GM10266 (cell line): ENCODE measurements around the gene SSU72.

ENCODE experiments used
- DNase-seq: peaks from one replicate; pipeline ENCODE4 v3.0.0; 2012; ENCODE audit errors: extremely low spot score
- CTCF ChIP-seq: IDR thresholded peaks from 2 replicates; pipeline ENCODE4 v1.5.1; 2012; ENCODE audit warnings: mild to moderate bottlenecking, low read depth; ENCODE audit not compliant: control insufficient read depth, insufficient read depth; ENCODE audit errors: missing control alignments

Gene SSU72

GRCh38 chr1:1554926-1555915 lies 19.4 kb downstream of the SSU72 start:
- no peak for TF ChIP-seq CTCF
- no peak for DNase-seq

GRCh38 chr1:1554550-1554925 lies 20.1 kb downstream of the SSU72 start:
- DNase-seq: no peak
- no peak for TF ChIP-seq CTCF

- no peak for TF ChIP-seq CTCF
- DNase-seq: no peak
Observed at GRCh38 chr1:1553821-1554494, 20.7 kb downstream of the SSU72 start.

GRCh38 chr1:1552263-1552639 lies 22.4 kb downstream of the SSU72 start:
- TF ChIP-seq CTCF: no peak

GRCh38 chr1:1551524-1552262 lies 23.0 kb downstream of the SSU72 start:
- TF ChIP-seq CTCF: no peak
- no peak for DNase-seq

More at GRCh38 chr1:1552263-1552639, 22.4 kb downstream of the SSU72 start:
- DNase-seq: no peak

- DNase-seq: no peak
- no peak for TF ChIP-seq CTCF
Observed at GRCh38 chr1:1550591-1551432, 23.9 kb downstream of the SSU72 start.
